NB4 (cell line): ENCODE measurements around the gene PCNT.

Experiments
- CTCF ChIP-seq: IDR thresholded peaks from one replicate; pipeline ENCODE4 v1.5.1; 2012; ENCODE audit warnings: low read depth, low read length
- POLR2A ChIP-seq: IDR thresholded peaks from 2 replicates; pipeline ENCODE4 v1.6.1; 2011; ENCODE audit warnings: mild to moderate bottlenecking; ENCODE audit not compliant: insufficient read length; ENCODE audit errors: extremely low read depth
- TF ChIP-seq, protein P1 (sequence below): IDR thresholded peaks from 2 replicates; pipeline ENCODE4 v1.6.1; 2011; ENCODE audit warnings: low read depth, low read length

GRCh38 chr21:46431884-46432488, 108.0 kb downstream of the PCNT start:
- TF ChIP-seq, protein P1, sequence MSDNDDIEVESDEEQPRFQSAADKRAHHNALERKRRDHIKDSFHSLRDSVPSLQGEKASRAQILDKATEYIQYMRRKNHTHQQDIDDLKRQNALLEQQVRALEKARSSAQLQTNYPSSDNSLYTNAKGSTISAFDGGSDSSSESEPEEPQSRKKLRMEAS: no peak
- no peak for TF ChIP-seq CTCF
- no peak for TF ChIP-seq POLR2A
